ENCODE measurements around the gene ARMC2.

GRCh38 chr6:108952776-108953486 is 104.7 kb downstream of the ARMC2 start:
- no peak for TF ChIP-seq EZH2 (IDR thresholded peaks at IDR 0.05; ENCODE audit: insufficient read depth, low read length)
- no peak for TF ChIP-seq CTCF (IDR thresholded peaks at IDR 0.05; ENCODE audit: insufficient read depth, low read depth, low read length)
